Measurements from ENCODE around the gene AMOTL2.

GRCh38 chr3:134375582-134376384 is 1.5 kb upstream of the AMOTL2 start:
- TF ChIP-seq EZH2 (IDR thresholded peaks at IDR 0.05; ENCODE audit: insufficient read depth, poor library complexity, severe bottlenecking) (no peak), EZH2phosphoT487 (IDR thresholded peaks at IDR 0.05; ENCODE audit: insufficient read depth, low read depth) (no peak)
